Activated CD4-positive, alpha-beta T cell treated with anti-CD3 and anti-CD28 coated beads, Interleukin-2, amount 50 U/mL, for 16 hours (primary cell): ENCODE results near the gene DLGAP5.

Experiments
- DNase-seq: peaks from one replicate; pipeline ENCODE4 v3.0.0-alpha.2; 2020

The DLGAP5 gene

GRCh38 chr14:55128386-55129085 is 62.8 kb downstream of the DLGAP5 start:
- no peak for DNase-seq

DNA sequence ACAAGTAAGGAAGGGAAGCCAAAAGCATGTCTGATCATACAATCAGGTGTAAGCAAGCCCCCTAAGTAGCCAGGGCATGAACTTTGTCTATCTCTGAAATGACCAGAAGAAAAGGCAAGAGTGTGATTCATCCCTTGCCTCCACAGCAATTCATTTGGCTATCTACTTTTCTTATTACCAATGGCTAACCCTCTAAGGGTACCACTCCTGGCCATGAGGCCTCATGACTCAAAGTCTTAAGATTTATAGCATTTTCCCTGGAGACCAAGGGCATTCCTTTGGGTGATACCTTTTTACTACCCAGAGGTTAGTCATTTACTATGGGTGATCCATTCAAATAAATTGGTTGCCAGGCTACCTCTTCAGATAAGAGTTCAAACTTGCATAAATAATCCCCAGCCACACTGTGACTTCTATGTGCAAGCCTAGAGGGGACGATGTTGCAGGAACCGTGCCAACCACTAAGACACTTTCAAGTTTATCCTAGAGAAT is 63.9 kb downstream of the DLGAP5 start:
- DNase-seq, result no peak

- no peak for DNase-seq
These were observed 64.4 kb downstream of the DLGAP5 start for GRCh38 chr14:55126932-55127459.

DNA sequence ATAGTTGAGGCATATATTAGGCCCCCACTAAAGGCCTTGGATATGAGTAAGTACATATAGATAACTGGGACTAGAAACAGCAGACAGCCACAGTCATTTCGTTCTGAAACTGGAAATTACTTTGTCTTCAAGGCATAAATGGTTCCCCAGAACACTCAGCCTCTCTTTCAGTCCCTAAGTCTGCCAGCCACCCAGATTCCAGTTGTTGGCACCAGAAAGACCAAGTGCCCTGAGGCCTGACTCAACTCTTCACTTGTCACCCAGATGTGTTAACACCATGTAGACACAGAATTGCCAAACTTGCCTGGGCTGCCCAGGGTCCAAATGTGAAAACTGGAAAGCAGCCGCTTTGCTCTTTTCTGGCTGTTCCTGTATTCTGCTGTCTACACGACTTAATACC is 65.4 kb downstream of the DLGAP5 start:
- peak; percentile 50 for DNase-seq

DNA sequence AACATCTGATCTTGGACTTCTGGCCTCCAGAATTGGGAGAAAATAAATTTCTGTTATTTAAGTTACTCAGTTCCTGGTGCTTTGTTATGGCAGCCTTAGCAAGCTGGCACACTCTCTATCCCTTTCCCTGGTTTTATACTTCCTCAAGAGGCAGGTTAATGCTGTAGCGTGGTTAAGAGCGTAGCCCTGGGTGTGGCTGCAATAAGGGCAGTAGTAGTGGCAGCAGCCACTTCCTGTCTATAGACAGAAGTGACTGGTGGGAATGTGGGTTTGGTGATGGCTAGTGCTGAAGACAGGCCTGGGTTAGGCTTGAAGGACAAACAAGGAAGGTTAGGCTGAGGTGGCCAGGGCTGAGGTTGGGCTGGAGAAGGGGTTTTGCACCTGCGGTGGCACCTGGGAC is 66.0 kb downstream of the DLGAP5 start:
- DNase-seq, result peak; percentile 29

DNA sequence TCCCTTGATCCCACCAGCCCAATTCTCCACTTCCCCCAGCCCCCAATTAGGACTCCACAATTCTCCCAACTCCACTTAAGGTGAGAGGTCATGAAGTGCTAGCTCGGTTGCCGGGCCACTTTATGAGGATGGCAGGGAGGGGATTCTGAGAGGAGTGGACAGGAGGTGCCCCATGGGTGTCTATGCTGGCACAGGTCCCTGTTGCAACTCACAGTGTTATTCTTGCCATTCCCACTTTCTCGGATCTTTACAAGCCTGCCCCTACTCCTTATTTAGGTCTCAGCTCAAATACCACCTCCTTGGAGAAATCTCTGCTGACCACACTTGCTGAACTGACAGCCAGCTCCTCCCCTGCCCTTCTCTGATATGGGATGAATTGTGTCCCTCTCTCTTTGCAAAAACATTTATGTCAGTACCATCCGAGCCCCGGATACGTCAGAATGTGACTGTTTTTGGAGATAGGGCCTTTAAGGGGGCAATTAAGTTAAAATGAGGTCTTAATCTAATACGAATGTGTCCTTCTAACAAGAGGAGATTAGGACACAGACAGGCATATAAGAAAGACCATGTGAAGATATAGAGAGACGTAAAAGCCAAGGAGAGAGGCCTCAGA is 66.5 kb downstream of the DLGAP5 start:
- DNase-seq, result no peak

DNA sequence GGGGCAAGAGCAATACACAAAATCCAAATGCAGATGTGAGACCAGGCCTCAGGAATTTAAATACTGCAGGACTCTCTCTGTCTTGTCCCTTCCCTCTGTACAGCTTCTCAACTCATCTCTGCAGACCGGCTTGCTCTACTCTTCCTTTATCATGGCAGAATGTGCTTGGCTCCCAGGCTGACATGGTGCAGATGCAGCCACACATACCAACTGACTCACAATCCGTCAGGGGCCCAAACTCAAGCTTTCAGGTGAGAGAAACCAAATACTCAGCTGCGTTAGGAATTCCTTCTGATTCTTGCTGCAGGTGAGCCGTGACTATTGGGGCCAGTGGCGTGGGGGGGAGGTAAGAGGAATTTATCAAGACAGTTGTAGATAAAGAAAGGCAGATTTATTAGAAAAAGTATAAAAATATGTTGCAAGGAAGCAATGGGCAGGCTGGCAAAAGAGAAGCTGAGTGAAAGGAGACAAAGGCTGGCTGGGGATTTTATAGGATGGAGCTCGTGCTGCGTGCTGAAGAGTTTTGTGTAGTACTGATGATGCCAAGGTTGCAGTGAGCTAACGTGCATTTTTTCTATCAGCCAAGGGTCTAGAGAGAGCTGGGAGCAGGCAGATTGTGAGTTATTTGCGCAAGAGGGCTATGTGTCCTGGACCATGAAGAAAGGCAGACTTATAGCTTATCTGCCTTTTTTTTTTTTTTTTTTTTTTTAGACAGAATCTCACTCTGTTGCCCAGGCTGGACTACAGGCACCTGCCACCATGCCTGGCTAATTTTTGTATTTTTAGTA is 67.3 kb downstream of the DLGAP5 start:
- no peak for DNase-seq

- no peak for DNase-seq
These were observed 68.3 kb downstream of the DLGAP5 start for GRCh38 chr14:55123101-55123500.

DNA sequence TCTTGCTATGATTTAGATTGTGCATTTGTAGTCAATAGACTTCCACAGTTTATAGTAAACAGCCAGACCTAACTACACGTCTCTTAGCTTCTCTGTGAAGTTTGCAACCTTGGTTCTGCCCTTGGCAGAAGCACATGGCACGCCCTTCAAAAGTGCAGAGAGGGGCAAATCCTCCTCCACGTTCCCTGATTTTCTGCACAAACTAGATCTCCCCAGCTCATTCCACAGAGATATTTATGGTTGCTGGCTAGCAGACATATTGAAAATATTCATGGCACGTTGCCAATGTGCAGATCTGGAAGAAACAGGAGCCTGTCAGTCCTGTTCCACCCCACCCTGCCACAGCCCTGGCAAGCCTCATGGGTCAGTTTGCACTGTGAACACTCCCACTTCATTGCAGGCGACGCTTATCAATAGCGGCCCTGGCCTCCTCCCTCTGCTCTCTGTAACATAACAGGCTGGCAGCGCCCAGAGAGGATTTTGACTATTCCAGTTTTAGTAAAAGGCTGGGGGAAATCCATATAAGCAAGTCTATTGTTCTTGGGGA is 68.9 kb downstream of the DLGAP5 start:
- DNase-seq, result no peak

GRCh38 chr14:55121628-55122439 is 69.6 kb downstream of the DLGAP5 start:
- no peak for DNase-seq

DNA sequence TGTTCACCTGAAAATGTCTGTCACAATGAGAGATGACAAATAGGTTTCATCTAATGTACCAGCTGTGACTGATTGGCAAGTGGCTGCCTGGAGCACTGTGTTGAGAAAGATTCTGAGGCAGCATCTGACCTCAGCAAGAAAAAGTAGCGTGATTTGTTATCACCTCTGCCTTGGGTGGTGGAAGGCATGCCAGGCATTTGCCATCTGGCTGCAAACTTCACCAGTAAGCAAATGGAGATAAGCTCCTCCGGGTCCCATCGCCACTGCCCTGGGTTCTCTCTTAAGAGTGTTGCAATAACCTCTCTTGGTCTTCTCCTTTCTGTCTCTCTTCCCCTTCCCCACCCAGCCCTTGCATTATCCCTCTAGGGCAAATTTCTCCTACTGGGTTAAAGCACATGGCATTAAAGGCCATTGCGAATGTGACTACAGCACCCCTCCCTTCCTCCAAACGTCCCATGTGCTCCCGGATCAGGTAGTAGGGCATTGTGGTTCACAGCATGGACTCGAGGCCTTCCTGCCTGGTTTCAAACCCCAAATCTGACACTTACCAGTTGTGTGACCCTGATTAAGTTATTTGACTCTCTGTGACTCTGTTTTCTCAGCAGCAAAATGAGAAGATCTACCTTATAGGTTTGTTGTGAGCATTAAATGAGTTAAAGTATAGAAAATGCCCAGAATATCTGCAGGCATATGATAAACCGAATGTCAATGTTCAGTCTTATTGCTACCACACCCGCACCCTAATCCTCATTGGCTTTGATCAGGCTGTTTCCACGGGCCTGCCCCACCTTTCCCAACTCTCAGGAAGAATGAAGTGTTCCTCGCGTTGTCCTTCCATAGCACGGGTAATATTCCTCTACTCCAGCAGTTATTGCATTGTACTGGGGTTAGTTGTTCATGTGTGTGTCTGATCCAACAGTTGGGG is 70.6 kb downstream of the DLGAP5 start:
- no peak for DNase-seq

- no peak for DNase-seq
These were observed 72.6 kb downstream of the DLGAP5 start for GRCh38 chr14:55118761-55119160.

GRCh38 chr14:55117803-55118441 is 73.5 kb downstream of the DLGAP5 start:
- DNase-seq, result no peak

DNA sequence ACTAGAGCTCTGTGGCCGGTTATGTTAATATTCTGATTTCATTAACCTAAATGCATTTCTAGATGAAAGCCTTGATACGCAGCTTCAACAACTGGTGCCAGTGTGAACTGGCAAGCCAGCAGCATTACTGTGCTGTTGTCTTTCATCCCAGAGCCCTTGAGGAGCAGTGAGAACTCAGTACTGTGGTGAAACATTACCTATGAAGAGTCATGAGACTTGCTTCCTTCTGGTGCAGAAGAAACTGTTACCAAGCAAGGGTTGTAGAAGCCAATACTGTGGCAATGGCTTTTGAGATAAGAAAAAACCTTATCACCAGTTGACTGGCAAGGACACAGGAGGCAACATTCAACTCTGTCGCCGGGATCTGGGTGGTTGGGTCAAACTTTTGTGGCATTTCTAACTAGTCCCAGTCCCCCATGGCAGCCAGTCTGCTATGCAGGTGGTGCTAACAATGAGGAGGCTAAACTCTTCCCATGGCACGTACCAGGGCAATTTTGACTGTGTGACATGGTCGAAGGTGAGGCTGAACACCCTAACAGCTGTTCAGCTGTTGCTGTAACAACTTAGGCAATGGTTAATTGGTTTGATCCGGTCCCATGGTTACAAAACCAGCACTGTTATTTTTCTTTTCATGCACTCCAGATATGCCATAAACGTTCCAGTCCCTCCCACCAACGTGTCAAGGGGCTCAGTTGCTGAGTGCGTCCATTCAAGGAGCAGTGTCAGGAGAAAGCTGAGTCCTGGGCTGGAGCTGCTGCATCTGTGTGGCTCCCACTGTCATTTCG is 74.9 kb downstream of the DLGAP5 start:
- DNase-seq, result no peak

DNA sequence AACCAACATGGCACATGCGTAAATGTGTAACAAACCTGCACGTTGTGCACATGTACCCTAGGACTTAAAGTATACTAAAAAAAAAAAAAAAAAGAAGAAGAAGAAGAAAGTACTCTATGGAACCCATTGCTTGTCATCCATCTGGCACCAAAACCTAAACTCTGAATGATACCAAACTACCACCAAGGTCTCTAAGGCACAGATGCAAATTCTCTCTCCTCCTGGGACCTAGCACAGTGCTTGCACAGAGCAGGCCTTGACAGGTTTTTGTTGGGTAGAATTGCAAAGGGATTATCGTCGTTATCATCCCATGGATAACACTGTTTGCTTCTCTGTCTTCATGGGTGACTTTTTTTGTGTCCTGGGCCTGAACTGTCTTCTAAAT is 75.5 kb downstream of the DLGAP5 start:
- no peak for DNase-seq

DNA sequence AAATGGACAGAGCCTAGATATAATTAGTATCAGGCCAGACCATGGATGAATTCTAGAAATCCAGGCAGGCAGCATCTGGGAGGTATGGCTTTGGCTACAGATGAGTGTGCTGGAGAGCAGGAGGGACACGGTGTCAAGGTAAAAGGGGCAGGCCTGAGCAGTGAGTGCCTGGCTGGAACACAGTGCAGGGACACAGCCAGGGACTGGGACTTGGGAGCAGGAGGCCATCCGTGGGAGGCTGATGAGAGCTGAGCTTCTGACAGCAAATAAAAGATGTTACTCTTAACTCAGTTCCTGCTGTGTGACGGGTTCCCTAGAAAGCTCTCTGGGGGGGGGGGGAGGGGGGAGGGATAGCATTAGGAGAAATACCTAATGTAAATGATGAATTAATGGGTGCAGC is 75.9 kb downstream of the DLGAP5 start:
- no peak for DNase-seq

DNA sequence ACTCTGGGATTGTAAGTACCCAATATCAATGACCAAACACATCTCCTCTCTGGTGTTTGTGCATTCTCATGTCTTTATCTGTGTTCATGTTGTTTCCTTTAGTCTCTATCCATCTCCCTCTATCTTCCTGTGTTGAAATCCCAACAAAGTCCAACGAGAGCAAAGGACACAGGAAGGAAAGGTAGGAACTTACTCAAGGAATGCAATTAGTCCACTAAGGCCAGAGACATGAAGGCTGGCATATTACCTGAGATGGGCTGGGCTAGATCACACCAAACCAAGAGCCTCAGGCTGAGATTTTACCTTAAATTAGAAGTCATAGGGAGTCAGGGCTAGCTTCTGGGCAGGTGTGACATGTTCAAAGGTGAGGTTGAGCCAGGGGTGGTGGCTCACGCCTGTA is 76.7 kb downstream of the DLGAP5 start:
- DNase-seq, result no peak

DNA sequence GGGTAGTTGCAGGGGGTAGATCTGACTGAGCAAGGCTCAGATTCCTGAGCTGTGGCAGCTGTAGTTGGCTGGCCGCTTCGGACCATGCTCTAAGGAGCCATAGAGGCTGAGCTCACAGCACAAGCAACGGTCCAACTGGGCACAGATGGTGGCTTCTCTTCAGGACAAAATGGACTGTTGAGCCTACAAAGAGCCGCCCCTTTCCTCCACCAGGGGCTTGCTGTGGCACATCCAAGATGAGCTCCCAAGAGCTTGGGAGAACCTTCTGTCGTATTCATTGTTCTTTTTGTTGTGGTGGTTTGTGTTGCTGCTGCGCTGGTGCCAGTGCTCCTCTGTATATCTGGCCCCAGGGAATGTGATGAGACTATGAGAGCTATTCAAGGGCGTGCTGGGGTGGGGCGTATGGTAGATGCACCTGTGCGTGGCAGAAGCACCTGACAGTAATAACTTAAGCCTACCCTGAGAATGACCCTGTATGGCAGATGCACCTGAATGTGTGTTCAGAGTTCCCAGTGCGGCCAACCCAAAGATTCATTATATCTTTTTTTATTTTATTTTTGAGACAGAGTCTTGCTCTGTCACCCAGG is 80.2 kb downstream of the DLGAP5 start:
- DNase-seq, result no peak

- no peak for DNase-seq
These were observed 81.5 kb downstream of the DLGAP5 start for GRCh38 chr14:55109836-55110235.
